GM12878 (cell line): ENCODE measurements around the gene CFAP47. TPM values are rescaled to one million over a fixed set of nuclear protein-coding genes. Genes with fewer than 3 reads are reported as not detected.

Experiments
- ATAC-seq: fragments of 200-7000 bp; cut with Tn5 transposase; 3 replicates; pipeline ENCODE4 v1.9.1; 2020; ENCODE audit warnings: mild to moderate bottlenecking, moderate library complexity
- BruUV-seq: library from RNA; stranded (reverse); fragments of 400-500 nt; replicated peaks from 2 replicates; lab custom pipeline; 2021; lab: Mats Ljungman, UMichigan
- CTCF ChIA-PET: fragments of 300-600 bp; sonication (Branson Sonifier 250); formaldehyde crosslinking; extraction: SDS; loops from one replicate; lab custom pipeline; 2021; ENCODE audit warnings: inconsistent platforms; lab: Yijun Ruan, JAX
- POLR2A ChIA-PET: fragments of 350-600 bp; formaldehyde crosslinking; extraction: SDS; loops from one replicate; lab custom pipeline; 2021; ENCODE audit warnings: inconsistent platforms; lab: Charles Lee
- RAD21 ChIA-PET: fragments of 300-600 bp; sonication (Branson Sonifier 250); formaldehyde crosslinking; loops from one replicate; lab custom pipeline; 2023; ENCODE audit warnings: antibody characterized with exemption; ENCODE audit not compliant: unreplicated experiment; lab: Charles Lee
- SMC1A ChIA-PET: fragments of 300-600 bp; sonication (Branson Sonifier 250); formaldehyde crosslinking; loops from one replicate; lab custom pipeline; 2023; ENCODE audit not compliant: unreplicated experiment, uncharacterized antibody; lab: Charles Lee
- DNase-seq: peaks from one replicate; pipeline ENCODE4 v3.0.0-alpha.2; 2011; ENCODE audit warnings: low read depth, low spot score
- FAIRE-seq: peaks from 3 replicates; lab custom pipeline; 2011; peaks lifted over from hg19 to GRCh38; lab: Jason Lieb, UNC
- H2AFZ ChIP-seq: 2 replicates; pipeline ENCODE4 v1.6.0; 2011; ENCODE audit warnings: low read depth, low read length, control low read depth; ENCODE audit not compliant: control insufficient read depth
- H3K27ac ChIP-seq: 2 replicates; pipeline ENCODE4 v1.5.1; 2011; ENCODE audit warnings: control low read depth; ENCODE audit not compliant: control insufficient read depth, insufficient read depth
- H3K27me3 ChIP-seq, 2 experiments: replicated peaks in 1 of 2; 2 replicates each; pipeline versions ENCODE4 v1.6.0 to v1.6.1; 2011; ENCODE audit warnings: low read length in 1 of 2; ENCODE audit not compliant: control insufficient read depth in 2 of 2, insufficient read depth in 2 of 2
- H3K36me3 ChIP-seq, 2 experiments: 2 replicates each; pipeline ENCODE4 v1.5.1; 2011; ENCODE audit warnings: low read length in 1 of 2; ENCODE audit not compliant: control insufficient read depth in 2 of 2, insufficient read depth in 2 of 2
- H3K4me1 ChIP-seq: 2 replicates; pipeline ENCODE4 v1.6.1; 2011; ENCODE audit warnings: mild to moderate bottlenecking, low read length, moderate library complexity, mixed read lengths; ENCODE audit not compliant: control insufficient read depth, insufficient read depth
- H3K4me2 ChIP-seq: 2 replicates; pipeline ENCODE4 v1.6.0; 2011; ENCODE audit warnings: control low read depth; ENCODE audit not compliant: control insufficient read depth, insufficient read depth
- H3K4me3 ChIP-seq: fragments of 200-600 bp; sonication (generic); 2 replicates; pipeline ENCODE4 v1.5.1; 2016
- H3K79me2 ChIP-seq: 2 replicates; pipeline ENCODE4 v1.6.0; 2011; ENCODE audit warnings: low read length; ENCODE audit not compliant: control insufficient read depth, insufficient read depth
- H3K9ac ChIP-seq: 2 replicates; pipeline ENCODE4 v1.8.0; 2011; ENCODE audit warnings: low read length, control low read depth, mixed read lengths; ENCODE audit not compliant: control insufficient read depth, insufficient read depth
- H3K9me3 ChIP-seq: replicated peaks from 3 replicates; pipeline ENCODE4 v1.5.1; 2011; ENCODE audit warnings: mild to moderate bottlenecking, low read length; ENCODE audit not compliant: control insufficient read depth, insufficient read depth
- H4K20me1 ChIP-seq: 2 replicates; pipeline ENCODE4 v1.6.0; 2011; ENCODE audit not compliant: control insufficient read depth, insufficient read depth
- BCL3 ChIP-seq: IDR thresholded peaks from 2 replicates; pipeline ENCODE4 v1.6.1; 2011; ENCODE audit warnings: borderline replicate concordance, low read depth, mild to moderate bottlenecking, moderate library complexity, low read length; ENCODE audit not compliant: insufficient read depth, poor library complexity, severe bottlenecking
- CEBPZ ChIP-seq: fragments of 150-350 bp; IDR thresholded peaks from 2 replicates; pipeline ENCODE4 v1.6.1; 2016; ENCODE audit warnings: low read depth, low read length
- CHD4 ChIP-seq: fragments of 200-600 bp; sonication (generic); IDR thresholded peaks from 2 replicates; pipeline ENCODE4 v1.6.1; 2016; ENCODE audit warnings: mild to moderate bottlenecking
- HCFC1 ChIP-seq: fragments of 150-350 bp; IDR thresholded peaks from 2 replicates; pipeline ENCODE4 v1.6.1; 2014; ENCODE audit warnings: low read length
- HDAC2 ChIP-seq: fragments of 200-600 bp; sonication (generic); IDR thresholded peaks from 2 replicates; pipeline ENCODE4 v1.6.1; 2017
- HSF1 ChIP-seq: fragments of 150-350 bp; IDR thresholded peaks from 2 replicates; pipeline ENCODE4 v1.6.1; 2014; ENCODE audit warnings: mild to moderate bottlenecking, low read depth, low read length
- RAD21 ChIP-seq: IDR thresholded peaks from 2 replicates; pipeline ENCODE4 v1.6.1; 2011; ENCODE audit warnings: mild to moderate bottlenecking, low read depth, low read length, moderate library complexity; ENCODE audit not compliant: insufficient read depth
- RELA ChIP-seq: fragments of 450-650 bp; IDR thresholded peaks from 2 replicates; pipeline ENCODE4 v1.8.0; 2014; ENCODE audit warnings: borderline replicate concordance; ENCODE audit not compliant: partially characterized antibody
- SMARCA5 ChIP-seq: fragments of 450-650 bp; IDR thresholded peaks from 2 replicates; pipeline ENCODE4 v1.6.1; 2017; ENCODE audit warnings: mild to moderate bottlenecking
- TCF12 ChIP-seq: IDR thresholded peaks from 2 replicates; pipeline ENCODE4 v1.6.1; 2011; ENCODE audit warnings: low read depth, mild to moderate bottlenecking, low read length
- ZBTB11 ChIP-seq: fragments of 450-650 bp; formaldehyde crosslinking; IDR thresholded peaks from 2 replicates; pipeline ENCODE4 v1.5.0; 2022; ENCODE audit warnings: mild to moderate bottlenecking, missing genetic modification characterization
- ZNF217 ChIP-seq: fragments of 450-650 bp; IDR thresholded peaks from 2 replicates; pipeline ENCODE4 v1.6.1; 2017; ENCODE audit warnings: antibody characterized with exemption, mild to moderate bottlenecking
- WGBS: methylation state at CpG from one replicate; pipeline ENCODE4 v1.1.6; 2016; ENCODE audit warnings: low lambda C conversion rate; ENCODE audit not compliant: insufficient replicate concordance, insufficient coverage; ENCODE audit errors: missing lambda C conversion rate; 5-methylcytosine and 5-hydroxymethylcytosine counted together
- in situ Hi-C: fragments of 300-500 bp; cut with MboI; formaldehyde crosslinking; loops from 9 replicates; pipeline ENCODE4 v1.14.3; 2018; ENCODE audit warnings: mixed read lengths
- intact Hi-C: fragments of 100-400 bp; cut with micrococcal nuclease; formaldehyde crosslinking; loops from one replicate; pipeline ENCODE4 v1.14.2; 2022; ENCODE audit not compliant: unreplicated experiment
- polyA plus RNA-seq, 11 experiments: library from polyadenylated mRNA; depleted of rRNA in 4 of 11; unstranded in 6 of 11; stranded (reverse) in 5 of 11; fragments of >200 nt; fragmentation: Nextera tagmentation in 4 of 11; fragmentation: Illumina TruSeq in 1 of 11; extraction: Ambion mirVana in 4 of 11; extraction: Trizol in 1 of 11; gene quantifications; 1 replicate in 1 of 11; 2 replicates in 10 of 11; pipeline versions ENCODE4 v1.2.1 to v1.2.3, GENCODE V29; 2011 to 2016; ENCODE audit warnings: inconsistent platforms in 2 of 11, missing spikeins in 2 of 11, low read depth in 1 of 11
- total RNA-seq, 4 experiments: library from RNA; depleted of rRNA in 3 of 4; stranded (reverse); fragments of >200 nt in 3 of 4; fragmentation: Illumina TruSeq in 1 of 4; extraction: Trizol in 1 of 4; gene quantifications; 2 replicates each; pipeline versions ENCODE4 v1.2.1 to v1.2.3, GENCODE V29; 2013 to 2021

Gene CFAP47
- total and polyA plus RNA-seq, 10 of the 15 experiments (the other 5 are each of a cell fraction or from before 2014, with no cell fraction given), result 0.02 to 0.88 (median 0.06) TPM; not detected in 3

GRCh38 chrX:36348509-36348908 is 429.0 kb downstream of the CFAP47 start:
- WGBS, result 0% methylated on average over 1 of the region's 1 CpG
- no TSS peak for BruUV-seq
- ChIA-PET SMC1A (interaction anchor here (0.5 kb wide), 1 partner anchor 32 kb away, joined by 3 read pairs; no protein-coding TSS in a partner anchor), CTCF (no interaction called here)
- no peak overlapping the region for H3K9ac ChIP-seq
- H3K4me3 ChIP-seq, result no peak overlapping the region
- H3K9me3 ChIP-seq, result no peaks in the 10 kb centered on the region
- ATAC-seq, result no peak
- no peaks in the 10 kb centered on the region for H3K4me1 ChIP-seq
- intact Hi-C loops, result no loop called here
- TF ChIP-seq RELA (no peak), HCFC1 (no peak), ZBTB11 (no peak), HDAC2 (no peak), TCF12 (no peak), SMARCA5 (no peak), CHD4 (no peak), RAD21 (no peak), BCL3 (no peak), CEBPZ (no peak), ZNF217 (no peak), HSF1 (no peak)
- TF ChIP-seq, all 136 proteins: peak for 0
- RAD21 ChIA-PET, result no interaction called here
- H3K36me3 ChIP-seq, result no peaks in the 10 kb centered on the region
- POLR2A ChIA-PET, result no interaction called here
- no peak overlapping the region for H3K27ac ChIP-seq
- H4K20me1 ChIP-seq, result no peaks in the 10 kb centered on the region
- no peaks in the 10 kb centered on the region for H3K27me3 ChIP-seq
- no peak overlapping the region for H2AFZ ChIP-seq
- no peaks in the 10 kb centered on the region for H3K79me2 ChIP-seq
- FAIRE-seq, result no peak
- H3K4me2 ChIP-seq, result no peak overlapping the region
- in situ Hi-C loops, result no loop called here
- DNase-seq, result no peak
